Right lobe of liver (tissue), 4 donors: ENCODE results near the gene LEMD1.

Source experiments
- POLR2A ChIP-seq: fragments of 450-650 bp; IDR thresholded peaks from one replicate; pipeline ENCODE4 v1.6.1; 2017; ENCODE audit warnings: antibody characterized with exemption, mild to moderate bottlenecking
- TF ChIP-seq, protein P1 (sequence below), 4 donors: fragments of 200-600 bp in 3 of 4; fragments of 450-650 bp in 1 of 4; IDR thresholded peaks; one replicate each; pipeline versions ENCODE4 v1.5.1 to v1.8.0; 2016 to 2022; ENCODE audit warnings: antibody characterized with exemption in 4 of 4, mild to moderate bottlenecking in 2 of 4
- donor health status: DM: no; HTN: no; CAD: no.
- donor health status: DM: no; HTN: no; CAD: no.
- donor health status: DM: no; HTN: yes; CAD: no.

DNA sequence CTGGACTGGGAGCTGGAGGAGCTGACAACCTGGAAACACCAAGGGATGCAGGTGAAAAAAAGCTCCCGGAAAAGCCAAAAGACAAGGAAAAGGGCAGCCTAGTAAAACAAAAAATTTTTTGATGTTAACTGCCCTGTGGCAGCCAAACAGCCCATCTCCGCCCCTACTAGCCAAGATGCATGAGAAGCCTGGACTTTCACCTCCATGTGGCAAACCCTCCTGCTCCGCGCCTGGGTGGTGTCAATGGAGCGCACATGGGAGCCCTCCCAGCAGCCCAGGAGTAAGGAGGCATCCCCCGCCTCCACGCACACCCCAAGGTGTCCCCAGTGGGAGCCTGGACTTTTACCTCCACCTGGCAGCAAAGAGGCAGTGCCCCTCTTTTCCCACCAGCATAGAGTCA, 30.5 kb downstream of the LEMD1 start:
- TF ChIP-seq, protein P1, sequence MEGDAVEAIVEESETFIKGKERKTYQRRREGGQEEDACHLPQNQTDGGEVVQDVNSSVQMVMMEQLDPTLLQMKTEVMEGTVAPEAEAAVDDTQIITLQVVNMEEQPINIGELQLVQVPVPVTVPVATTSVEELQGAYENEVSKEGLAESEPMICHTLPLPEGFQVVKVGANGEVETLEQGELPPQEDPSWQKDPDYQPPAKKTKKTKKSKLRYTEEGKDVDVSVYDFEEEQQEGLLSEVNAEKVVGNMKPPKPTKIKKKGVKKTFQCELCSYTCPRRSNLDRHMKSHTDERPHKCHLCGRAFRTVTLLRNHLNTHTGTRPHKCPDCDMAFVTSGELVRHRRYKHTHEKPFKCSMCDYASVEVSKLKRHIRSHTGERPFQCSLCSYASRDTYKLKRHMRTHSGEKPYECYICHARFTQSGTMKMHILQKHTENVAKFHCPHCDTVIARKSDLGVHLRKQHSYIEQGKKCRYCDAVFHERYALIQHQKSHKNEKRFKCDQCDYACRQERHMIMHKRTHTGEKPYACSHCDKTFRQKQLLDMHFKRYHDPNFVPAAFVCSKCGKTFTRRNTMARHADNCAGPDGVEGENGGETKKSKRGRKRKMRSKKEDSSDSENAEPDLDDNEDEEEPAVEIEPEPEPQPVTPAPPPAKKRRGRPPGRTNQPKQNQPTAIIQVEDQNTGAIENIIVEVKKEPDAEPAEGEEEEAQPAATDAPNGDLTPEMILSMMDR (IDR thresholded peaks at IDR 0.05), result no peak
- no peak for TF ChIP-seq POLR2A
